K562 (cell line): ENCODE data around the gene SRRD. TPM values are rescaled to one million over a fixed set of nuclear protein-coding genes. Genes with fewer than 3 reads are reported as not detected.

Experiments used
- CHD1 ChIP-seq: fragments of 200-600 bp; sonication (generic); IDR thresholded peaks from one replicate; pipeline ENCODE4 v1.6.1; 2012; ENCODE audit warnings: mild to moderate bottlenecking, moderate library complexity, low read length, inconsistent platforms
- ETV5 ChIP-seq: sonication (generic); formaldehyde crosslinking; IDR thresholded peaks from 2 replicates; pipeline ENCODE4 v1.4.0; 2020; ENCODE audit warnings: low read depth, mild to moderate bottlenecking, missing genetic modification reagents
- KDM2B ChIP-seq: fragments of 250-450 bp; sonication (Bioruptor Pico); IDR thresholded peaks from 2 replicates; pipeline ENCODE4 v1.8.0; 2021; ENCODE audit warnings: mild to moderate bottlenecking, moderate library complexity
- KDM4B ChIP-seq, 2 experiments: fragments of 450-650 bp in 1 of 2; sonication (generic) in 1 of 2; IDR thresholded peaks; 2 replicates each; pipeline ENCODE4 v1.6.1; 2016 to 2017; ENCODE audit warnings: borderline replicate concordance in 2 of 2, antibody characterized with exemption in 1 of 2, low read depth in 1 of 2, mild to moderate bottlenecking in 1 of 2
- LARP7 ChIP-seq: fragments of 450-650 bp; IDR thresholded peaks from 2 replicates; pipeline ENCODE4 v1.6.1; 2016
- PHF21A ChIP-seq: fragments of 450-650 bp; IDR thresholded peaks from 2 replicates; pipeline ENCODE4 v1.6.1; 2017; ENCODE audit warnings: low read depth, borderline replicate concordance
- PHTF2 ChIP-seq: fragments of 250-450 bp; sonication (Bioruptor Pico); IDR thresholded peaks from 2 replicates; pipeline ENCODE4 v1.5.0; 2021; ENCODE audit warnings: mild to moderate bottlenecking
- TARDBP ChIP-seq: fragments of 450-650 bp; IDR thresholded peaks from 2 replicates; pipeline ENCODE4 v1.6.1; 2016
- TCFL5 ChIP-seq: fragments of 250-450 bp; sonication (Bioruptor Pico); conservative IDR thresholded peaks from 2 replicates; pipeline ENCODE4 v1.6.1; 2021; ENCODE audit warnings: mild to moderate bottlenecking, moderate library complexity, matching md5 sums
- TEAD2 ChIP-seq: fragments of 450-650 bp; IDR thresholded peaks from 2 replicates; pipeline ENCODE4 v1.6.1; 2016; ENCODE audit warnings: missing genetic modification characterization, control low read depth, missing compliant biosample characterization
- ZNF146 ChIP-seq: IDR thresholded peaks from one replicate; pipeline ENCODE4 v1.6.1; 2018; ENCODE audit warnings: missing compliant biosample characterization; ENCODE audit not compliant: unreplicated experiment
- ZNF232 ChIP-seq: sonication (generic); formaldehyde crosslinking; IDR thresholded peaks from 2 replicates; pipeline ENCODE4 v1.8.0; 2022; ENCODE audit warnings: mild to moderate bottlenecking, missing genetic modification reagents
- ZNF324 ChIP-seq: fragments of 250-450 bp; sonication (Bioruptor Pico); IDR thresholded peaks from 2 replicates; pipeline ENCODE4 v1.4.0; 2020; ENCODE audit warnings: mild to moderate bottlenecking
- polyA plus RNA-seq, 8 experiments: library from polyadenylated mRNA; depleted of rRNA in 4 of 8; stranded (reverse) in 5 of 8; unstranded in 3 of 8; fragments of >200 nt; fragmentation: Nextera tagmentation in 2 of 8; fragmentation: Illumina TruSeq in 1 of 8; extraction: Ambion mirVana in 2 of 8; extraction: Trizol in 1 of 8; gene quantifications; 2 replicates each; pipeline versions ENCODE4 v1.2.1 to v1.2.3, GENCODE V29; 2011 to 2014; ENCODE audit warnings: inconsistent platforms in 1 of 8, missing spikeins in 1 of 8
- total RNA-seq, 7 experiments: library from RNA; depleted of rRNA in 6 of 7; stranded (reverse); fragments of >200 nt in 6 of 7; fragmentation: Illumina TruSeq in 2 of 7; extraction: Trizol in 2 of 7; gene quantifications; 2 replicates each; pipeline versions ENCODE4 v1.2.1 to v1.2.3, GENCODE V29; 2011 to 2021; ENCODE audit warnings: low replicate concordance in 1 of 7
- TF ChIP-seq, protein P1 (sequence below): fragments of 450-650 bp; IDR thresholded peaks from 2 replicates; pipeline ENCODE4 v1.6.1; 2016; ENCODE audit warnings: low read depth
- TF ChIP-seq, protein P2 (sequence below): sonication (generic); formaldehyde crosslinking; IDR thresholded peaks from 2 replicates; pipeline ENCODE4 v1.8.0; 2022; ENCODE audit warnings: mild to moderate bottlenecking, missing genetic modification reagents, borderline replicate concordance
- TF ChIP-seq, protein P3 (sequence below): sonication (generic); formaldehyde crosslinking; IDR thresholded peaks from 2 replicates; pipeline ENCODE4 v1.9.0; 2022; ENCODE audit warnings: mild to moderate bottlenecking, missing genetic modification reagents

SRRD gene
- total and polyA plus RNA-seq, 9 of the 15 experiments (the other 6 are each of a cell fraction or from before 2014, with no cell fraction given): 4.9 to 59.4 (median 34.4) TPM

DNA sequence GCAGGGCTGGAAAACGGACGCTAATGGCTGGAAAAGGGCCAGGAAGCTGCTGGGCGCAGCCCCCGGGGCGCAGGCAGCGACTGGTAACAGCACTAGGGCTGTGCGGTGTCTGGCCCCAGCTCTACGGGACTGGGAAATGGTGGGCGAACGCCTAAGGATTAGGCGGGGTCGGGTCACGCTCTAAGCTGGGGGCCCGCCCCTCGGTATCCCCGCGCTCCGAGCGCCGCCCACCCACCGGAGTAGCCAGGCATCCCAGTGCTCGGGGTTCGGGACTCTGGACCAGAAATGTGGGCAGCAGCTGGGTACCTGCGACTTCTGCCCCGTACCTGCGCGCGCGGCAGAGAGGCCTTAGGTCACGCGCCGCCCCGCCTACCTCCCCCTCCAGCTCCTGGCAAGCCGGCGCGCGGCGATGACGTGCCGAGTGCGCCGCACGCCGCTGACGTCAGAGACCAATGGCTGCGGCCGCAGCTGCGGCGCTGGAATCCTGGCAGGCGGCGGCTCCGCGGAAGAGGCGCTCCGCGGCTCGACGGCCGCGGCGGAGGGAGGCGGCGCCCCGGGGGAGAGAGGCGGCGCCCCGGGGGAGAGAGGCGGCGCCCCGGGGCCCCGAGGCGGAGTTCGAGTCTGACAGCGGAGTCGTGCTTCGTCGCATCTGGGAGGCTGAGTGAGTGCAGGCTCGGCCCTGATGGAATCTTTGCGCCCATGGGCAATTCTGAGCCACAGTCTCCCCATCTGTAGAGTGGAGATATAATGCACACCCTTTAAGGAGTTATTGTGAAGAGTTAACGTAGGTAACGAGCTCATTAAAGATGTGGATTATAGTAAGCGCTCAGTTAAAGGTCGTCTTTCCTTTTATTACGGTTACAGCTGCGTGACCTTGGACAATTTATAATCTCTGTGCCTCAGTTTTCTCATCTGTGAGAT lies at the start of gene SRRD, which contains the start of gene HPS4 (continued):
- no peak; the same call in 1 of the 2 replicates for TF ChIP-seq ETV5 (CRISPR knock-in tag)
- TF ChIP-seq ZNF324 (CRISPR knock-in tag): no peak
- no peak for TF ChIP-seq LARP7
- TF ChIP-seq, protein P1, sequence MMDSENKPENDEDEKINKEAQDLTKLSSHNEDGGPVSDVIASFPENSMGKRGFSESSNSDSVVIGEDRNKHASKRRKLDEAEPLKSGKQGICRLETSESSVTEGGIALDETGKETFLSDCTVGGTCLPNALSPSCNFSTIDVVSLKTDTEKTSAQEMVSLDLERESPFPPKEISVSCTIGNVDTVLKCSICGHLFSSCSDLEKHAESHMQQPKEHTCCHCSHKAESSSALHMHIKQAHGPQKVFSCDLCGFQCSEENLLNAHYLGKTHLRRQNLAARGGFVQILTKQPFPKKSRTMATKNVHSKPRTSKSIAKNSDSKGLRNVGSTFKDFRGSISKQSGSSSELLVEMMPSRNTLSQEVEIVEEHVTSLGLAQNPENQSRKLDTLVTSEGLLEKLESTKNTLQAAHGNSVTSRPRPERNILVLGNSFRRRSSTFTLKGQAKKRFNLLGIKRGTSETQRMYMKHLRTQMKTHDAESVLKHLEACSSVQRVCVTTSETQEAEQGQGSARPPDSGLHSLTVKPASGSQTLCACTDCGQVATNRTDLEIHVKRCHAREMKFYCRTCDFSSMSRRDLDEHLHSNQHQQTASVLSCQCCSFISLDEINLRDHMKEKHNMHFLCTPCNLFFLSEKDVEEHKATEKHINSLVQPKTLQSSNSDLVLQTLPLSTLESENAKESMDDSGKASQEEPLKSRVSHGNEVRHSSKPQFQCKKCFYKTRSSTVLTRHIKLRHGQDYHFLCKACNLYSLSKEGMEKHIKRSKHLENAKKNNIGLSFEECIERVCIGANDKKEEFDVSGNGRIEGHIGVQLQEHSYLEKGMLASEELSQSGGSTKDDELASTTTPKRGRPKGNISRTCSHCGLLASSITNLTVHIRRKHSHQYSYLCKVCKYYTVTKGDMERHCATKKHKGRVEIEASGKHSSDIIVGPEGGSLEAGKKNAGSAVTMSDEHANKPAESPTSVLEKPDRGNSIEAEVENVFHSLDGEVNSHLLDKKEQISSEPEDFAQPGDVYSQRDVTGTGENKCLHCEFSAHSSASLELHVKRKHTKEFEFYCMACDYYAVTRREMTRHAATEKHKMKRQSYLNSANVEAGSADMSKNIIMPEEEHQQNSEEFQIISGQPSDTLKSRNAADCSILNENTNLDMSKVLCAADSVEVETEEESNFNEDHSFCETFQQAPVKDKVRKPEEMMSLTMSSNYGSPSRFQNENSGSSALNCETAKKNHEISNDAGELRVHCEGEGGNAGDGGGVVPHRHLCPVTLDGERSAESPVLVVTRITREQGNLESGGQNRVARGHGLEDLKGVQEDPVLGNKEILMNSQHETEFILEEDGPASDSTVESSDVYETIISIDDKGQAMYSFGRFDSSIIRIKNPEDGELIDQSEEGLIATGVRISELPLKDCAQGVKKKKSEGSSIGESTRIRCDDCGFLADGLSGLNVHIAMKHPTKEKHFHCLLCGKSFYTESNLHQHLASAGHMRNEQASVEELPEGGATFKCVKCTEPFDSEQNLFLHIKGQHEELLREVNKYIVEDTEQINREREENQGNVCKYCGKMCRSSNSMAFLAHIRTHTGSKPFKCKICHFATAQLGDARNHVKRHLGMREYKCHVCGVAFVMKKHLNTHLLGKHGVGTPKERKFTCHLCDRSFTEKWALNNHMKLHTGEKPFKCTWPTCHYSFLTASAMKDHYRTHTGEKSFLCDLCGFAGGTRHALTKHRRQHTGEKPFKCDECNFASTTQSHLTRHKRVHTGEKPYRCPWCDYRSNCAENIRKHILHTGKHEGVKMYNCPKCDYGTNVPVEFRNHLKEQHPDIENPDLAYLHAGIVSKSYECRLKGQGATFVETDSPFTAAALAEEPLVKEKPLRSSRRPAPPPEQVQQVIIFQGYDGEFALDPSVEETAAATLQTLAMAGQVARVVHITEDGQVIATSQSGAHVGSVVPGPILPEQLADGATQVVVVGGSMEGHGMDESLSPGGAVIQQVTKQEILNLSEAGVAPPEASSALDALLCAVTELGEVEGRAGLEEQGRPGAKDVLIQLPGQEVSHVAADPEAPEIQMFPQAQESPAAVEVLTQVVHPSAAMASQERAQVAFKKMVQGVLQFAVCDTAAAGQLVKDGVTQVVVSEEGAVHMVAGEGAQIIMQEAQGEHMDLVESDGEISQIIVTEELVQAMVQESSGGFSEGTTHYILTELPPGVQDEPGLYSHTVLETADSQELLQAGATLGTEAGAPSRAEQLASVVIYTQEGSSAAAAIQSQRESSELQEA: no peak
- no peak for TF ChIP-seq TARDBP
- TF ChIP-seq, protein P2, sequence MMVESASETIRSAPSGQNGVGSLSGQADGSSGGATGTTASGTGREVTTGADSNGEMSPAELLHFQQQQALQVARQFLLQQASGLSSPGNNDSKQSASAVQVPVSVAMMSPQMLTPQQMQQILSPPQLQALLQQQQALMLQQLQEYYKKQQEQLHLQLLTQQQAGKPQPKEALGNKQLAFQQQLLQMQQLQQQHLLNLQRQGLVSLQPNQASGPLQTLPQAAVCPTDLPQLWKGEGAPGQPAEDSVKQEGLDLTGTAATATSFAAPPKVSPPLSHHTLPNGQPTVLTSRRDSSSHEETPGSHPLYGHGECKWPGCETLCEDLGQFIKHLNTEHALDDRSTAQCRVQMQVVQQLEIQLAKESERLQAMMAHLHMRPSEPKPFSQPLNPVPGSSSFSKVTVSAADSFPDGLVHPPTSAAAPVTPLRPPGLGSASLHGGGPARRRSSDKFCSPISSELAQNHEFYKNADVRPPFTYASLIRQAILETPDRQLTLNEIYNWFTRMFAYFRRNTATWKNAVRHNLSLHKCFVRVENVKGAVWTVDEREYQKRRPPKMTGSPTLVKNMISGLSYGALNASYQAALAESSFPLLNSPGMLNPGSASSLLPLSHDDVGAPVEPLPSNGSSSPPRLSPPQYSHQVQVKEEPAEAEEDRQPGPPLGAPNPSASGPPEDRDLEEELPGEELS (CRISPR knock-in tag): peak; percentile 35; the same call in 1 of the 2 replicates
- TF ChIP-seq TCFL5 (CRISPR knock-in tag): no peak
- TF ChIP-seq TEAD2: no peak
- no peak for TF ChIP-seq PHF21A
- no peak for TF ChIP-seq PHTF2 (CRISPR knock-in tag)
- no peak for TF ChIP-seq CHD1
- TF ChIP-seq ZNF146: no peak
- no peak for TF ChIP-seq ZNF232 (CRISPR knock-in tag)
- TF ChIP-seq, protein P3, sequence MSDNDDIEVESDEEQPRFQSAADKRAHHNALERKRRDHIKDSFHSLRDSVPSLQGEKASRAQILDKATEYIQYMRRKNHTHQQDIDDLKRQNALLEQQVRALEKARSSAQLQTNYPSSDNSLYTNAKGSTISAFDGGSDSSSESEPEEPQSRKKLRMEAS: peak; percentile 70
- TF ChIP-seq KDM4B (IDR thresholded peaks at IDR 0.05; ENCODE audit: borderline replicate concordance in 2 of 2, low read depth in 1 of 2): peak in 1 of 2 experiments; percentile 50; a peak in 1 of 4 replicates
- TF ChIP-seq KDM2B (CRISPR knock-in tag): no peak
